HPDE6-E6E7 (cell line): ENCODE data around the gene DEAF1.

ENCODE experiments used
- DNase-seq: peaks from one replicate; pipeline ENCODE4 v3.0.0; 2011; ENCODE audit warnings: missing footprints; ENCODE audit errors: extremely low spot score

Gene DEAF1

DNA sequence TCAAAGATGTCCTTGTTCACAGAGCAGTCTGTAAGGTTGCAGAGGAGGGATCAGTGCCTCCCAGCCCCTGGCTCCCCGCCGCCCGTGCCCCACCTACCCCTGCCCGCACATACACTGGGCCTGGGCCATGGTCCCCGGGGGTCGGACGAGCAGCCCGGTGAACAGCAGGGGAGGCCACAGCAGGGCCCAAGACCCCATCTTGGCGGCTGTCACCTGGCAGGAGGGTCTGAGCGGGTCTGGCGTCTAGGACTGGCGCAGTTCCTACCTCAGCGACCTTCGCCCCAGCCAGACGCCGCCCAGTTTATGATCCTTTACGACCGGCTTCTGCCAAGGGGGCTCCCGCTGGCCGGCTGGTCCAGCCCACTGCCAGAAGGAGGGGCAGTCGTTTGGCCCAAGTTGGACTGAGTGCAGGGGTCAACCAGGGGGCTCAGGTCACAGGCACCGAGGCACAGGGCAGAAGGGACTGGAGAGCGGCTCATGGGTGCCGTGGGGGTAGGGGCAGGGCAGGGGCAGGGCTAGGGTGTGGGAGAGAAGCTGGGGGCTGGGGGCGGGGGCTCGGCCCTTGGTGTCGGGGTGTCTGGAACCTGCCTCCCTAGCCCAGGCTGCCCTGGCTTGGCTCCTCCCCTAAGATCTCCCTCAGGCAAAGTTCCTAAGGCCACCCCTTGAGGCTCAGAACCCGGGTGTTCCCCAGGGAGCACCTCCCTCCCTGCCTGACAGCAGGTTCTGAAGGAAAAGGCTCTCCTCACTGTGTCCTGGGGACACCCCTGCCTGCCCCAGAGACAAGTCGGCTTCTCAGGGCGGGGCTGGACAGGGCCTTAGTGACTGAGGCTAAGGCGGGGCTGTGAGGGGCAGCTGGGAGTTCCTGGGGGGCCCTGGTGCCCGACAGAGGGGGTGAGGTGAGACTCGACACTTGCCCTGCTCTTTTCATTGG lies 70.1 kb downstream of the DEAF1 start, which contains the start of gene CDHR5:
Gene CDHR5 (minus strand): TSS at position 251 of the 931 bp plus-strand sequence. CDS start 53 bp downstream, at position 198.
- no peak for DNase-seq

DNA sequence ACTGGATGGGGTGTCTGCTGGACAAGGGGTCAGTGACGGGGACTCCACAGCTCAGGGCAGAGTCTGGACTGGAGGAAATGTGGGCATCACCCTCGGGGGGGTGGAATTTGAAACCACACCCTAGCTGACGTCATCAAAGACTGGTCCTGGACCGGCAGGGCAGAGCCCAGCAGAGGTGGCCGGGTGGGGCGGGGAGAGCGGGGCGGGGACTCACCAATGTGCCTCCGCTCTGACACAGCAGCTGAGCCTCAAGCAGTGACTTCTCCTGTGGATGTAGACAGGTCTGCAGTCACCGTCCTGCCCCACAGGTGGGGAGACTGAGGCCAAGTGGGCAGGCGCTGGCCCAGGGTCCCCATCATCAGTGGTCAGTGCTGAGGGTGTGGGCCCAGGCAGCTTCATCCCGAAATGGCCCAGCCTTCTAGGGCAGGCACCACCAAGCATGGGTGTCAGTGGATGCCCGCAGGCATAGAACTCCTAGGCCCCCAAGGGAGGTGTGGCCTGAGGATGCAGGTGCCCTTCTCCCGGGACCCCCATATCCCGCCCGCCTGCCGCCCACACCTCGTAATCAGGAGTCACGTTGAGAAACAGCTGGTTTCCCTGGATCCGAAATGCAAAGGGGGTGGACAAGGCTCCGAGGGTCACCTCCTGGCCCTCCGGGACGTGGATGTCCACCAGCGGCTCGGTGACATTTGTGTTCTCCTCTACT lies 70.9 kb downstream of the DEAF1 start:
- DNase-seq: peak; percentile 48

DNA sequence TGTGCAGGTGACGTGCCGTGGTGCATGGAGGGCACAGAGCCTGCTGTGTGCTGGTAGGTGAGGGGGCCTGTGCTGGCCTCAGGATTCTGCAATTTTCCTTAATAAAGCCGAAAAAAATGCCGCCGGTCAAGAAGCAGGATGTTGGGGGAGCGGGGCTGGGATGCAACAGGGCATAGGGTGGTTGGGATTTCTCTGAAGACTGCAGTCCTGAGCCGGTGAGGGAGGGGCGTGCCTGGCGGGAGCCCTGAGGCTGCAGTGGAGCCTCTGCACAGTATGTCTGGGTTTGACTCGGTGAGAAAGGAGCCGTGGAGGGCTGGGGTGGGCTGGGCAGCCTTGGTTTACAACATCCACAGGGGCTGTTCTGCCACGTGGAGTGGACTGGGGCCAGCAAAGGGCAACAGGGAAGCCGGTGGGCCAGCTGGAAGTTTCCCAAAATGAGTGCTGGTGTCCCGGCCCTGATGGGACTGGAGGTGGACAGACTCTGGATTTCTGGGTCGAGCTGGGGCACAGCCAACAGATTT lies 71.6 kb downstream of the DEAF1 start:
- no peak for DNase-seq

- DNase-seq: no peak
Measured at GRCh38 chr11:621838-622237, 73.2 kb downstream of the DEAF1 start.

- no peak for DNase-seq
Measured at GRCh38 chr11:620935-621814, 73.8 kb downstream of the DEAF1 start.

- no peak for DNase-seq
Measured at GRCh38 chr11:620201-620600, 74.8 kb downstream of the DEAF1 start.

DNA sequence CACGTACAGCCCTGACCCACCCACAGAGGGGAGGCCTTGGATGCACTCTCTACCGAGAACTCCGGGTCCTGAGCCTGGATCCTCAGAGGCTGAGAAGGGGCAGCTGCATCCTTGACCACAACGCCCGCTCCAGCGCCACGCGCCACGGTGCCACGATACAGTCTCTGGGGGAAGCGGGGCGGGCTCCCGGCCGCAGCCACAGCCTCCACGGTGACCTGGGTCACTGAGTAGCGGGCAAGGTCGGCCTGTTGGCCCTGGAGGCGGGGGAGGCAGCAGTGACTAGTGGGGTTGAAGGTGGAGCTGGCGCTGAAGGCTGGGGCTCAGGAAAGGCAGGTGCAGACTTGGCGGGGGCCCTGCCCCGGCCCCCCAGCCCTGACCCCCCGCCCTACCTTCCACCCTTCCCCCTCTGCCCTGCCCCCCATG lies 75.4 kb downstream of the DEAF1 start:
- DNase-seq: no peak

GRCh38 chr11:618856-619627 lies 76.0 kb downstream of the DEAF1 start:
- no peak for DNase-seq

DNA sequence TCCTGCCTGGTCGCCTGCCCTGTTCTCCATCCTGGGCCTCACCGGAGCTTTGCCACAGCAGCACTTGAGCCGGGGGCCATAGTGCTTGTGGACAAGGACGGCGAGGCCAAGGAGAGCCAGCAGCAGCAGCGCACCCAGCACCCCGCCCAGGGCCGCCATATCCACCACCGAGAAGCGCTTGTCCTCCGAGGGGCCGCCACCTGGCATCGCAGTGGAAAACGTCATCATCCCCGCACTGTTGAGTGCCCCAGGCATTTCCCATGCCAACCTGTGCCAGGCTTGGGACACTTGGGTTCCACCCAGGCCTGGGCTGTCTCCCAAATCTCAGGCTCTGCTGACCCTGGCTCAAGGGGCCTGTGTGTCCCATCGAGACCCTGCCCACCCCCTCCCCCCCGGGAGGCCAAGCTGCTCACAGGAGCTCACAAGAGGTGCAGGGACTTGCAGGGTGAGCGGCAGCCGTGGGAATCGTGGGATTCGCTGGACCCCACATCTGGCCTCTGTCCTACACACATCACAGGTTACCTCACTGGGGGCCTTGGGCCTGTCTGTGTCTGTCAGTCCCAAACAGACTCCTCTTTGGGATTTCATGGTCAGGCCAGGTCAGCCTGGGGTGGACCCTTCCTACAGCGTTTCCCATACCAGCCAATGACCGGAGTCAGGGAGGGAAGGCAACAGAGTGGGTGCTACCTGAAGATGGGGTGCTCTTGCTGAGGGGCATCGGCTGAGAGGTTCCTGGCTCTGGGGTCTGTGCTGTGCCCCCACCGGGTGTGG lies 76.9 kb downstream of the DEAF1 start:
- no peak for DNase-seq

DNA sequence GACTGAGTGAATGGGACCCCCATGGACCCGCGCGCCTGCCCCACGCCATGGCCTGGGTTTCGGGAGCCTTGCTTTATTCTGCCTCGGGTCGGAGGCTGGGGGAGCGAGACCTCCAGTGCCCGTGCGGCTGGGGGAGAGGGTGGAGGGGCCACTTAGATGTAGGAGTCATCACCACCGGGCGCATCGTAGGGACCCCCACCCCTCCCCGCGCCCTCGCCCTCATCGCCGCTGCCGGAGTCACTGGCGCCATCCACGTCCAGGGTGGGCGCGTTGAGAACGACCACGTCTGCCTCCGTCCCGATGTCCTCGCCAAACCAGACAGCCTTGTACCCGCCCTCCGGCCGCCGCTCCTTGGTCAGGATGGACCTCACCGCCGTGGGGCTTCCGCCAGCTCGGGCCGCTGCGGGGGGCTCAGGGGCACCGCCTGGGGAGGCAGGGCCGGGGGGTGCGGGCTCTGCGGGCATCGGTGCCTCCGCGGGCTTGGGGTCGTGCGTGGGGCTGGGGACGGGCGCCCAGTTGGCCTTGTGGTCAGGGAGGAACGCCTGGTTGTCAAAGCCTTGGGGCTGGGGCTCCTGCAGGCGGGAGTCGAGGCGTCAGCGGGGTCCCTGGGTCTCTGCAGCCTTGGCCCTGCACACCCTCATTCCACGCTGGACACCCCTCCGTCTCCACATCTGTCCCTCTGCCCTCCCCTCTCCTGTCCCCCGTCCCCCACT lies 77.7 kb downstream of the DEAF1 start:
- DNase-seq: no peak

DNA sequence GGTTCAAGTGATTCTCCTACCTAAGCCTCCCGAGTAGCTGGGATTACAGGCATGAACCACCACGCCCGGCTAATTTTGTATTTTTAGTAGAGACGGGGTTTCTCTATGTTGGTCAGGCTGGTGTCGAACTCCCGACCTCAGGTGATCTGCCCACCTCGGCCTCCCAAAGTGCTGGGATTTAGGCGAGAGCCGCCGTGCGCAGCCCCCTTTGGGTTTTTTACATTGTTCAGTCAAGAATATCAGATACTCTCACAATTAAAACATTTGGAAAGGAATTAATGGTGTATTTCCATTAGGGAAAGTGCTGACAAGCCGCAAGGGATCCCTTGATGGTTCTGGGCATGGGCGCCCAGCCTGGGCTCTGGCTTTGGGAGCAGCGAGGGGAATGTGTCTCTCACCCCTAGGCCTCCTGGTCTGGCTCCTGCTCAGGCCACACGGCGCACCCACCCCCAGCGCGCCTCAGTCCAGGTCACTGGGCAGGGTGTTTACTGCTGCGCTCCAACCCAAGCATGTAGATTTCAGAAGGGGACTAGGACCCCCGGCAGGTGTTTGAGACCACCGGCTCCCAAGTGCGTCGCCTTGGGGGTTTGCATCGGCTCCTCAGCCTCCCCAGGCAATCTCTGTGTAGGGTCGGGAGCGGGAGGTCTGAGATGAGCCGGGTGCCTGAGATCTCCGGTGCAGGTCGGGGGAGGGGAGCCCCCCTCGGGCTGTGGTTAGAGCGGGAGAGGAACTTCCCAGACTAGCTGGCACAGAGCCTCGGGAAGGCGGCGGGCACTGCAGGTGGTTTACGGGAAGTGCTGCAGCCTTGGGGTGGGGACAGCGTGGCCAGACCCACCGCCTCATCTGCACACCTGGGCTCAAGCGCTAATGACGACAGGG lies 78.5 kb downstream of the DEAF1 start:
- DNase-seq: no peak

- DNase-seq: peak; percentile 87
Measured at GRCh38 chr11:615504-616319, 79.3 kb downstream of the DEAF1 start, which contains the start of gene IRF7. Gene IRF7 (minus strand): TSS chr11:615950. CDS start chr11:615364, 586 bp downstream.

GRCh38 chr11:614623-615503 lies 80.2 kb downstream of the DEAF1 start:
- no peak for DNase-seq

DNA sequence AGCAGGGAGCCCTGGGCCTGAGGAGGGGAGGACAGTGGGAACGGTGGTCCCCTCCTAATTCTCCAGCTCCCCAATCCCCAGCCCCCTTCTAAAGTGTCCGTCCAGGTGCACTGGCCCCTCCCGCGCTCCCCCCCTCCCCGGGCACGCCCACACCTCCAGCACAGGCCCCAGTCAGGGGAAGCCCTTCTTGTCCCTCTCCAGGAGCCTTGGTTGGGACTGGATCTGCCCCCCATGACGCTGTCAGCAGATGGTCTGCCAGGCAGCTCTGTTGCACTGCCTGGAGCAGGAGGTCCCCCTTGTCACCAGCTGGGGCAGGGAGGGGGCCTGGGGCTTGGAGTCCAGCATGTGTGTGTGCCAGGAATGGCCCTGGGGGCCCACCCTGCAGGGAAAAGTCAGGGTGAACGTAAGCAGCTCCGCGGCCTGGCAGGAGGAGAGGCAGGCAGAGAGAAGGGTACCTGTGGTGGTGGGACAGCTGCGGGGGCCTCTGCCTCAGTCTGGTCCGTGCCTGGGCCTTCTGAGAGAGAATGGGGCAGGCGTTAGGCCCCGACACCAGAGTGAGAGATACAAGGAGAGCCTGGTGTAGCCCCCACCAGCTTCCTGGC lies 80.9 kb downstream of the DEAF1 start:
- no peak for DNase-seq

DNA sequence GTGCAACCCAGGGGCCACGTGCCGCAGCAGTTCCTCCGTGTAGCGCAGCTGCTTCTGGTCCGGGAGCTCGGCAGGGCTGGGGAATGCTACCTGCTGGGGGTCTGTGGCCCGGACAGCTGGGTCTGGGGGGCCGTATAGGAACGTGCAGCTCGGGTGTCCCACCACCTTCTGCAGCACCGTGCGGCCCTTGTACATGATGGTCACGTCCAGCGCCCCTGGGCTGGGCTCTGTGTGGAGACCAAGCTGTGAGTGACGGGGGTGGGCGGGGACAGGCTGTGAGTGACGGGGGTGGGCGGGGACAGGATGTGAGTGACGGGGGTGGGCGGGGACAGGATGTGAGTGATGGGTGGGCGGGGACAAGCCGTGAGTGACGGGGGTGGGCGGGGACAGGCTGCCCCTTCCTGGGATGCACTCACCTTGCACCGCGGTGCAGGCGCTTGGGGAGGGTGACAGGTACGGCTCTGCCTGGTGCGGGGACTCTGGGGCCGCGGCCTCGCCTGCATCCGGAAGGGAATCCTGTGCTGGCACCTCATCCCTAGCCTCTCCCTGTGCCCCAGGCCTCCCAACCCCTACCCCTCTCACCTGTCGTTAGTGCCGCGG lies 81.6 kb downstream of the DEAF1 start:
- peak; percentile 50 for DNase-seq

GRCh38 chr11:612961-613300 lies 82.1 kb downstream of the DEAF1 start:
- no peak for DNase-seq
